Measurements from ENCODE around the gene TM4SF4.

DNA sequence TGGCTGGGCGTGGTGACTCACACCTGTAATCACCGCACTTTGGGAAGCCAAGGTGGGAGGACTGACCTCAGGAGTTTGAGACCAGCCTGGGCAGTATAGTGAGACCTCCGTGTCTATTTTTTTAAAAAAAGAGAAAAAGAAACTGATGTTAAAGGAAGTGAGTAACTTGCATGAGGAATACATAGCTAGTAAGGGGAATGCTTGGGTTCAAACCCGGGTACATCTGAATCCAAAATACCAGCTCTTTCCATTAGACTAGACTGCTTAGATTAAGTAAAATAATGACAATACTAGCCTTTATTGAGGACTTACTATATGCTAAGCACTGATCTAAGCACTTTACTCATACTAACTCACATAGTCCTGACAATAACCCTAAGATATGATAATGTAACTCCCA is 22.4 kb downstream of the TM4SF4 start:
- no peak for TF ChIP-seq POLR2A (IDR thresholded peaks at IDR 0.05)
- TF ChIP-seq, protein P1, sequence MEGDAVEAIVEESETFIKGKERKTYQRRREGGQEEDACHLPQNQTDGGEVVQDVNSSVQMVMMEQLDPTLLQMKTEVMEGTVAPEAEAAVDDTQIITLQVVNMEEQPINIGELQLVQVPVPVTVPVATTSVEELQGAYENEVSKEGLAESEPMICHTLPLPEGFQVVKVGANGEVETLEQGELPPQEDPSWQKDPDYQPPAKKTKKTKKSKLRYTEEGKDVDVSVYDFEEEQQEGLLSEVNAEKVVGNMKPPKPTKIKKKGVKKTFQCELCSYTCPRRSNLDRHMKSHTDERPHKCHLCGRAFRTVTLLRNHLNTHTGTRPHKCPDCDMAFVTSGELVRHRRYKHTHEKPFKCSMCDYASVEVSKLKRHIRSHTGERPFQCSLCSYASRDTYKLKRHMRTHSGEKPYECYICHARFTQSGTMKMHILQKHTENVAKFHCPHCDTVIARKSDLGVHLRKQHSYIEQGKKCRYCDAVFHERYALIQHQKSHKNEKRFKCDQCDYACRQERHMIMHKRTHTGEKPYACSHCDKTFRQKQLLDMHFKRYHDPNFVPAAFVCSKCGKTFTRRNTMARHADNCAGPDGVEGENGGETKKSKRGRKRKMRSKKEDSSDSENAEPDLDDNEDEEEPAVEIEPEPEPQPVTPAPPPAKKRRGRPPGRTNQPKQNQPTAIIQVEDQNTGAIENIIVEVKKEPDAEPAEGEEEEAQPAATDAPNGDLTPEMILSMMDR (IDR thresholded peaks at IDR 0.05), result no peak
